Measurements from ENCODE around the gene FOXN3.

FOXN3 gene

GRCh38 chr14:89194376-89194775 lies 222.7 kb downstream of the FOXN3 start:
- H3K27me3 ChIP-seq (ENCODE audit: insufficient read depth, low read length, poor library complexity, severe bottlenecking), result no peaks in the 10 kb centered on the region
- H3K4me3 ChIP-seq (ENCODE audit: low read length, poor library complexity, severe bottlenecking), result no peak overlapping the region
- no peak overlapping the region for H3K4me2 ChIP-seq (ENCODE audit: low read depth, low read length, poor library complexity, severe bottlenecking)
- H3K9me3 ChIP-seq (ENCODE audit: insufficient read depth, low read depth, low read length), result no peaks in the 10 kb centered on the region
- H3K79me2 ChIP-seq (ENCODE audit: insufficient read depth, low read length), result peaks cover 41% of the 10 kb centered on the region; the same call in 1 of the 2 replicates
- peaks cover 3% of the 10 kb centered on the region for H3K4me1 ChIP-seq (ENCODE audit: insufficient read depth, low read length, poor library complexity, severe bottlenecking)
- TF ChIP-seq CTCF (conservative IDR thresholded peaks at IDR 0.05; ENCODE audit: low read length), result no peak
- TF ChIP-seq EZH2phosphoT487 (IDR thresholded peaks at IDR 0.05; ENCODE audit: borderline replicate concordance), result no peak
- peaks cover 14% of the 10 kb centered on the region for H4K20me1 ChIP-seq (ENCODE audit: insufficient read depth, low read length, poor library complexity, severe bottlenecking)
- no peak overlapping the region for H3K9ac ChIP-seq (ENCODE audit: low read depth, low read length, poor library complexity, severe bottlenecking)
- peaks cover 17% of the 10 kb centered on the region; the same call in 1 of the 2 replicates for H3K36me3 ChIP-seq (ENCODE audit: insufficient read depth, low read length)
- H2AFZ ChIP-seq (ENCODE audit: low read length), result no peak overlapping the region
- H3F3A ChIP-seq (ENCODE audit: low read depth), result no peaks in the 10 kb centered on the region
- no peaks in the 10 kb centered on the region for H3K9me2 ChIP-seq (replicated peaks; ENCODE audit: low read depth, low read length)

GRCh38 chr14:89190765-89191513 lies 226.1 kb downstream of the FOXN3 start:
- Histone ChIP-seq H3K9me2 (replicated peaks; ENCODE audit: low read depth, low read length) (no peaks in the 10 kb centered on the region), H3F3A (ENCODE audit: low read depth) (no peaks in the 10 kb centered on the region), H3K9ac (ENCODE audit: low read depth, low read length, poor library complexity, severe bottlenecking) (no peak overlapping the region), H3K27me3 (ENCODE audit: insufficient read depth, low read length, poor library complexity, severe bottlenecking) (no peaks in the 10 kb centered on the region), H3K4me3 (ENCODE audit: low read length, poor library complexity, severe bottlenecking) (no peak overlapping the region), H3K9me3 (ENCODE audit: insufficient read depth, low read depth, low read length) (no peaks in the 10 kb centered on the region), H3K4me2 (ENCODE audit: low read depth, low read length, poor library complexity, severe bottlenecking) (no peak overlapping the region), H3K36me3 (ENCODE audit: insufficient read depth, low read length) (peaks cover 40% of the 10 kb centered on the region; the same call in 1 of the 2 replicates), H4K20me1 (ENCODE audit: insufficient read depth, low read length, poor library complexity, severe bottlenecking) (peaks cover 14% of the 10 kb centered on the region), H2AFZ (ENCODE audit: low read length) (no peak overlapping the region), H3K79me2 (ENCODE audit: insufficient read depth, low read length) (peaks cover 23% of the 10 kb centered on the region; the same call in 1 of the 2 replicates), H3K4me1 (ENCODE audit: insufficient read depth, low read length, poor library complexity, severe bottlenecking) (peaks cover 8% of the 10 kb centered on the region)
- no peak for TF ChIP-seq CTCF (conservative IDR thresholded peaks at IDR 0.05; ENCODE audit: low read length)
- no peak for TF ChIP-seq EZH2phosphoT487 (IDR thresholded peaks at IDR 0.05; ENCODE audit: borderline replicate concordance)

- Histone ChIP-seq H3K4me3 (ENCODE audit: low read length, poor library complexity, severe bottlenecking) (no peak overlapping the region), H4K20me1 (ENCODE audit: insufficient read depth, low read length, poor library complexity, severe bottlenecking) (peaks cover 14% of the 10 kb centered on the region), H3K4me1 (ENCODE audit: insufficient read depth, low read length, poor library complexity, severe bottlenecking) (peaks cover 5% of the 10 kb centered on the region), H3K36me3 (ENCODE audit: insufficient read depth, low read length) (peaks cover 48% of the 10 kb centered on the region; the same call in 1 of the 2 replicates), H2AFZ (ENCODE audit: low read length) (no peak overlapping the region), H3K4me2 (ENCODE audit: low read depth, low read length, poor library complexity, severe bottlenecking) (no peak overlapping the region), H3K9me2 (replicated peaks; ENCODE audit: low read depth, low read length) (no peaks in the 10 kb centered on the region), H3K79me2 (ENCODE audit: insufficient read depth, low read length) (peaks cover 15% of the 10 kb centered on the region; the same call in 1 of the 2 replicates), H3F3A (ENCODE audit: low read depth) (no peaks in the 10 kb centered on the region), H3K9me3 (ENCODE audit: insufficient read depth, low read depth, low read length) (no peaks in the 10 kb centered on the region), H3K27me3 (ENCODE audit: insufficient read depth, low read length, poor library complexity, severe bottlenecking) (no peaks in the 10 kb centered on the region), H3K9ac (ENCODE audit: low read depth, low read length, poor library complexity, severe bottlenecking) (no peak overlapping the region)
- TF ChIP-seq EZH2phosphoT487 (IDR thresholded peaks at IDR 0.05; ENCODE audit: borderline replicate concordance) (no peak), CTCF (conservative IDR thresholded peaks at IDR 0.05; ENCODE audit: low read length) (no peak)
Observed at GRCh38 chr14:89188492-89188891, 228.5 kb downstream of the FOXN3 start.
